Measurements from ENCODE around the gene GRIK4.

Gene GRIK4

DNA sequence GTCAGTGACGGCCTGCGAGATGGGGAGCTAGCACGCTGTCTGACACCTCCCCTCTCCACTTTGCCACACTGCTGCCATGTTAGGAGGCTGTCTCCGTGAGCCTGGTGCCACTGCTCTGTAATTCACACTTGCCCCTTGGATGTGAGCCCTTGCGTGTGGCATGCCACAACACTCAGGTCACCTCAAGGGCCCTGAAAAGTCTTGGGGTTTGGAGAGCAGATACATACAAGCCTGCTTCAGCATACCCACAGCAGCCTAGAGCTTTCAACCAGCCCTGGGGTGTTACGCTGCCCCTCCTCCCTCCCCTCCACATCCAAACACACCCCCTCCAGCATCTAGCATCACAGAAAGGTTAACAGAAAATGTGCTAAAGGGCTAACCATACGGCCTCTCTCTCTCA lies 442.8 kb downstream of the GRIK4 start:
- CTCF ChIA-PET, result interaction anchor here (1.6 kb wide), 1 partner anchor 269 kb away, joined by 5 read pairs; no protein-coding TSS in a partner anchor
- POLR2A ChIA-PET, result no interaction called here

DNA sequence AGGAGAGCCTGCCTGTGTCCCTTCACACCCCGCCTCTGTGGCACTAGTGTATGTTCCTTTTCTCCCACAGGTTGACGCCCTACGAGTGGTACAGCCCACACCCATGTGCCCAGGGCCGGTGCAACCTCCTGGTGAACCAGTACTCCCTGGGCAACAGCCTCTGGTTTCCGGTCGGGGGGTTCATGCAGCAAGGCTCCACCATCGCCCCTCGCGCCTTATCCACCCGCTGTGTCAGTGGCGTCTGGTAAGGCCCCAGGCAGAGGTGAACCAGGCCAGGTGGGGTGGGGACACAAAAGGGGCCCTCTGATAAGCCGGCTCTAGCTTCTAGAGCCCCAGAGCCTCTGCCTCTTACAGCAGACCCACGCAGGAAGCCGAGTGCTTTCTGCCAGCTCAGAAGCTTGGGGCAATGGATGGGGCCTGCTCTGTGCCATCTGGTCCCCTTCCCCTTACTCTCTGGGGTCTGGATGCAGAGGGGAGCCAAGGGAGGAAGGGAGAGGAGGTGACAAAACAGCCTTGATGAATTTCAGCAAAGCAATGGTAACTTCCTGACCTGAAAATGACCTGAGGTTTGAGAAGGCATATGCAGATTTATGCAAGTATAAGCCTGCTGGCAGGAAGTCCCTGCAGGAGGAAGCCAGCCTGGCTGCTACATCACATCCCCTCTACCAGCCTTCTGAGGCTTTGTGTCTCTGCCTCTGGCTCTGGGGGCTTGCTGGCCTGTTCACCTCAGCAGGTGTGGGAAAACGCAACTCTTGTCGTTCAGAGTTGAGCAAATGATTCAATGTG lies 445.4 kb downstream of the GRIK4 start:
- DNase-seq (ENCODE audit: low read depth, low spot score), result no peak
- CTCF ChIA-PET, result interaction anchor here (0.9 kb wide), 1 partner anchor 271 kb away, joined by 3 read pairs; no protein-coding TSS in a partner anchor
- no peak overlapping the region for H3K4me3 ChIP-seq (ENCODE audit: low read depth, low read length)
- POLR2A ChIA-PET, result no interaction called here
- TF ChIP-seq, protein P1, sequence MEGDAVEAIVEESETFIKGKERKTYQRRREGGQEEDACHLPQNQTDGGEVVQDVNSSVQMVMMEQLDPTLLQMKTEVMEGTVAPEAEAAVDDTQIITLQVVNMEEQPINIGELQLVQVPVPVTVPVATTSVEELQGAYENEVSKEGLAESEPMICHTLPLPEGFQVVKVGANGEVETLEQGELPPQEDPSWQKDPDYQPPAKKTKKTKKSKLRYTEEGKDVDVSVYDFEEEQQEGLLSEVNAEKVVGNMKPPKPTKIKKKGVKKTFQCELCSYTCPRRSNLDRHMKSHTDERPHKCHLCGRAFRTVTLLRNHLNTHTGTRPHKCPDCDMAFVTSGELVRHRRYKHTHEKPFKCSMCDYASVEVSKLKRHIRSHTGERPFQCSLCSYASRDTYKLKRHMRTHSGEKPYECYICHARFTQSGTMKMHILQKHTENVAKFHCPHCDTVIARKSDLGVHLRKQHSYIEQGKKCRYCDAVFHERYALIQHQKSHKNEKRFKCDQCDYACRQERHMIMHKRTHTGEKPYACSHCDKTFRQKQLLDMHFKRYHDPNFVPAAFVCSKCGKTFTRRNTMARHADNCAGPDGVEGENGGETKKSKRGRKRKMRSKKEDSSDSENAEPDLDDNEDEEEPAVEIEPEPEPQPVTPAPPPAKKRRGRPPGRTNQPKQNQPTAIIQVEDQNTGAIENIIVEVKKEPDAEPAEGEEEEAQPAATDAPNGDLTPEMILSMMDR (IDR thresholded peaks at IDR 0.05; ENCODE audit: insufficient read depth, low read length, missing control alignments), result no peak

More for the DNA sequence above, 442.8 kb downstream of the GRIK4 start:
- H3K4me3 ChIP-seq (ENCODE audit: low read depth, low read length), result no peak overlapping the region
- DNase-seq (ENCODE audit: low read depth, low spot score), result no peak
- TF ChIP-seq, protein P1 (IDR thresholded peaks at IDR 0.05; ENCODE audit: insufficient read depth, low read length, missing control alignments), result no peak

DNA sequence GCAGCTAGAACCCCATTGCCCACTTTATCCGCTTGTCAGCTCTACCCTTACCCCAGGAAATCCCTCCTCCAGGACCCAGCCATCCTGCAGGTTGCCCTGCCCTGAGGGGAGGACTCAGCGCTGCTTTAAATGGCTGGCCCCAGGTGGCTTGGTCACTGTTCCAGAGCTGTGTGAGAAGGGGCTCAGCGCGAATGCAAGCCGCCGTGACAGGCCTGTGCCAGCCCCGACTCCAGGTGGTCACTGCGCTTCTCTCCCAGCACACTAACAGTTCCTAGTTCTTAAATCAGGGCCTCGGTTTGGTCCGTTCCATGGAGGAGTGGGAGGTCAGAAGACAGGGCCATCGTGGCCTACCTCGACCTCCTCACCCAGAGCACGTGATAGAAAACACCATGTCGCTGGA lies 446.6 kb downstream of the GRIK4 start:
- no peak for DNase-seq (ENCODE audit: low read depth, low spot score)
- TF ChIP-seq, protein P1 (IDR thresholded peaks at IDR 0.05; ENCODE audit: insufficient read depth, low read length, missing control alignments), result no peak
- CTCF ChIA-PET, result interaction anchor here (0.9 kb wide), 1 partner anchor 273 kb away, joined by 3 read pairs; no protein-coding TSS in a partner anchor
- H3K4me3 ChIP-seq (ENCODE audit: low read depth, low read length), result no peak overlapping the region
- POLR2A ChIA-PET, result no interaction called here

DNA sequence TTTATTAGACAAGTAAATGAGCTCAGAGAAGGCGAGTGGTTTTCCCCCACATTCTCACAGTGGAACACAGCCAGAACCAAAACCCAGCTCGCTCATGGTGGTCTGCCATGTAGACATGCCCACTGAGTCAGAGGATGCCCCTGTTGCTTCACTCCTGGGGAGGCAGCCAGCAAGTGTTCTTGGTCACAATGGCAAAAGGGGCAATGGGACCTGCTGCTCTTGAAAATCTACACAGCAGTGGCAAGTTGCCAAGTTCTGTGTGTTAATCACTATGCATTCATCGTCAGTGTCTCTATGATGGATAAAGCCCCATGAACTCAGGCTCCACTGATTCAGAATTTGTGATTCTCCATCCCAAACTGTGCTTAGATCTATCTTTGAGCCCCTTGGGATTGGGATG lies 447.6 kb downstream of the GRIK4 start:
- TF ChIP-seq, protein P1 (IDR thresholded peaks at IDR 0.05; ENCODE audit: insufficient read depth, low read length, missing control alignments), result no peak
- ChIA-PET POLR2A (no interaction called here), CTCF (no interaction called here)
- DNase-seq (ENCODE audit: low read depth, low spot score), result no peak
- no peak overlapping the region for H3K4me3 ChIP-seq (ENCODE audit: low read depth, low read length)

DNA sequence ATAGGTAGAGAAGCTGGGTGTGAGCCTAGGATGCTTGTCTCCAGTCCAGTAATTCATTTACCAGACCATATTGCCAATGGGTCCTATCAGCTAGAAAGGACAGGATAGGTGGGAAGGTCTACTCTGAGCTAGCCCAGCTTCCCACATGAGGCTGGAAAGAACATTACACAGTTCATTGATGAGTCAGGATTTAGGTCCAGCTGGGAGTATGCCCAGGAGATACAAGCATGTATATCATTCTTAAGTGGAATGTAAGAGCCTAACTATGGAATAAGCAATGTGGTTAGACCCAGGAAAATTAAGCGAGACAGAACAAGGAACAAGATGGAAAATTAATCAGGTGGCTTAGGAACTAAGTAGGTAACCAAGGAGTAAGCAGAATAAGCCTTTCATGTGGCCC lies 453.3 kb downstream of the GRIK4 start:
- no peak overlapping the region for H3K4me3 ChIP-seq (ENCODE audit: low read depth, low read length)
- CTCF ChIA-PET, result interaction anchor here (1.1 kb wide), 1 partner anchor 12 kb away, joined by 3 read pairs; no protein-coding TSS in a partner anchor
- POLR2A ChIA-PET, result no interaction called here
- TF ChIP-seq, protein P1 (IDR thresholded peaks at IDR 0.05; ENCODE audit: insufficient read depth, low read length, missing control alignments), result no peak
- DNase-seq (ENCODE audit: low read depth, low spot score), result peak; percentile 16

DNA sequence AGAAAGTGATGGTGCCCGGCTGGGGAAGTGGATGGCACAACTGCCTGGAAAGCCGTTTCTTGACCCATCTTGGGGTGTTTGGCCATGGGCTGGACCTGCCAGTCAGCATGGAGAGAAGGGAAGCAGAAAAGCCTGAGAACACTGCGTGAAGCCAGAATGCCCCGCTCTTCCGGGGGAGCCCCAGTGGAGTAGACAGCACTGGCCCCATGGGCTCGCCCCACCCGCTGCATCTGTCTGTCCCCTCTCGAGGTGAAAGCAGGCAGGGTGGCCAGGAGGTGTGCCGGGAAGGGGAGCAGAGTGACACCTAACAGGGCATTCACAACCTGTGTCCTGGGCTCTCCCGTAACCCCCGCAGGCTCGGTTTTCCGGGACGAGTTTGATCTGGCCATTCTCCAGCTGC lies 455.3 kb downstream of the GRIK4 start:
- DNase-seq (ENCODE audit: low read depth, low spot score), result no peak
- TF ChIP-seq, protein P1 (IDR thresholded peaks at IDR 0.05; ENCODE audit: insufficient read depth, low read length, missing control alignments), result no peak
- POLR2A ChIA-PET, result no interaction called here

More for the DNA sequence above, 455.3 kb downstream of the GRIK4 start:
- CTCF ChIA-PET, result no interaction called here
- H3K4me3 ChIP-seq (ENCODE audit: low read depth, low read length), result no peak overlapping the region

All from AG04449 (cell line).